B cell (primary cell): ENCODE results near the gene PGBD5. TPM values are rescaled to one million over a fixed set of nuclear protein-coding genes. Genes with fewer than 3 reads are reported as not detected.

Experiments
- ATAC-seq: fragments of 200-7000 bp; cut with Tn5 transposase; one replicate; pipeline ENCODE4 v1.10.0; 2021; ENCODE audit warnings: low read depth, mild to moderate bottlenecking, moderate number of reproducible peaks, moderate library complexity
- CTCF ChIA-PET: fragments of 350-600 bp; sonication (Branson Sonifier 250); formaldehyde crosslinking; loops from one replicate; lab custom pipeline; 2021; ENCODE audit warnings: antibody characterized with exemption, inconsistent platforms; lab: Charles Lee
- POLR2A ChIA-PET: fragments of 350-600 bp; sonication (Branson Sonifier 250); formaldehyde crosslinking; loops from one replicate; lab custom pipeline; 2021; ENCODE audit warnings: antibody characterized with exemption; lab: Charles Lee
- DNase-seq: peaks from one replicate; pipeline ENCODE4 v3.0.0; 2013
- H2AFZ ChIP-seq: 2 replicates; pipeline ENCODE4 v1.6.1; 2012; ENCODE audit warnings: mild to moderate bottlenecking, low read depth, low read length; ENCODE audit not compliant: insufficient read depth, poor library complexity, severe bottlenecking
- H3K27ac ChIP-seq, 2 donors: 1 replicate in 1 of 2; 2 replicates in 1 of 2; pipeline ENCODE4 v1.5.1; 2012 to 2013; ENCODE audit warnings: low read length in 2 of 2, mild to moderate bottlenecking in 2 of 2, moderate library complexity in 1 of 2
- H3K27me3 ChIP-seq, 4 experiments: fragments of 200-600 bp in 1 of 4; sonication (generic) in 1 of 4; replicated peaks in 1 of 4; 1 replicate in 2 of 4; 2 replicates in 2 of 4; pipeline versions ENCODE4 v1.6.1 to v1.7.0; 2013 to 2016; ENCODE audit warnings: low read length in 3 of 4, mild to moderate bottlenecking in 2 of 4, mixed read lengths in 1 of 4, moderate library complexity in 1 of 4; ENCODE audit not compliant: insufficient read depth in 4 of 4, control insufficient read depth in 3 of 4; ENCODE audit errors: control extremely low read depth in 1 of 4
- H3K36me3 ChIP-seq, 2 experiments: replicated peaks in 1 of 2; 1 replicate in 1 of 2; 2 replicates in 1 of 2; pipeline versions ENCODE4 v1.6.1 to v1.7.1; 2013; ENCODE audit warnings: low read length in 1 of 2; ENCODE audit not compliant: insufficient read depth in 2 of 2, control insufficient read depth in 1 of 2; ENCODE audit errors: control extremely low read depth in 1 of 2, extremely low read depth in 1 of 2
- H3K4me1 ChIP-seq, 2 donors: fragments of 200-600 bp in 1 of 2; sonication (generic) in 1 of 2; 1 replicate in 1 of 2; 2 replicates in 1 of 2; pipeline versions ENCODE4 v1.5.1 to v1.6.1; 2013 to 2017; ENCODE audit warnings: low read length in 2 of 2; ENCODE audit not compliant: control insufficient read depth in 2 of 2, insufficient read depth in 2 of 2
- H3K4me2 ChIP-seq: replicated peaks from 2 replicates; pipeline ENCODE3; 2012; ENCODE audit warnings: mild to moderate bottlenecking, low read depth, low read length; ENCODE audit not compliant: poor library complexity, severe bottlenecking
- H3K4me3 ChIP-seq, 5 experiments: fragments of 200-600 bp in 1 of 5; sonication (generic) in 1 of 5; 1 replicate in 3 of 5; 2 replicates in 2 of 5; pipeline versions ENCODE4 v1.5.1 to v1.7.0; 2011 to 2016; ENCODE audit warnings: low read length in 4 of 5, mild to moderate bottlenecking in 4 of 5, low read depth in 2 of 5, control low read depth in 1 of 5, moderate library complexity in 1 of 5; ENCODE audit not compliant: insufficient read depth in 1 of 5; ENCODE audit errors: control extremely low read depth in 1 of 5, extremely low read depth in 1 of 5
- H3K79me2 ChIP-seq: fragments of 200-600 bp; sonication (generic); one replicate; pipeline ENCODE4 v1.6.0; 2016; ENCODE audit warnings: low read length; ENCODE audit not compliant: control insufficient read depth, insufficient read depth
- H3K9ac ChIP-seq: fragments of 200-600 bp; sonication (generic); 2 replicates; pipeline ENCODE4 v1.6.1; 2017; ENCODE audit warnings: mild to moderate bottlenecking, low read length, moderate library complexity
- H3K9me3 ChIP-seq, 3 donors: one replicate each; pipeline versions ENCODE4 v1.6.1 to v1.7.1; 2013; ENCODE audit warnings: low read length in 2 of 3; ENCODE audit not compliant: control insufficient read depth in 2 of 3, insufficient read depth in 1 of 3; ENCODE audit errors: control extremely low read depth in 1 of 3
- H4K20me1 ChIP-seq: 2 replicates; pipeline ENCODE4 v1.6.0; 2012; ENCODE audit warnings: mild to moderate bottlenecking, low read length; ENCODE audit not compliant: insufficient read depth, control insufficient read depth, poor library complexity, severe bottlenecking
- H3K27ac Mint-ChIP-seq: one replicate; pipeline ENCODE4 v1.8.0; 2021; ENCODE audit warnings: mixed read lengths
- H3K27me3 Mint-ChIP-seq: one replicate; pipeline ENCODE4 v1.8.0; 2021; ENCODE audit warnings: mixed read lengths
- H3K4me1 Mint-ChIP-seq: one replicate; pipeline ENCODE4 v1.8.0; 2021; ENCODE audit warnings: mixed read lengths
- H3K4me3 Mint-ChIP-seq: one replicate; pipeline ENCODE4 v1.8.0; 2021; ENCODE audit warnings: mixed read lengths
- H3K9me3 Mint-ChIP-seq: one replicate; pipeline ENCODE4 v1.8.0; 2022; ENCODE audit warnings: mixed read lengths; ENCODE audit not compliant: insufficient read depth
- CTCF ChIP-seq: fragments of 200-600 bp; IDR thresholded peaks from one replicate; pipeline ENCODE4 v1.8.0; 2022; ENCODE audit warnings: antibody characterized with exemption, mild to moderate bottlenecking
- EZH2 ChIP-seq: IDR thresholded peaks from 2 replicates; pipeline ENCODE4 v1.6.1; 2012; ENCODE audit warnings: borderline replicate concordance, low read depth, mild to moderate bottlenecking, moderate library complexity, low read length; ENCODE audit not compliant: insufficient read depth, poor library complexity, severe bottlenecking
- WGBS: methylation state at CpG from one replicate; pipeline ENCODE4 v1.1.5; 2013; ENCODE audit warnings: missing lambda C conversion rate; ENCODE audit not compliant: insufficient coverage; 5-methylcytosine and 5-hydroxymethylcytosine counted together
- intact Hi-C: fragments of 100-400 bp; cut with micrococcal nuclease; formaldehyde crosslinking; loops from one replicate; pipeline ENCODE4 v1.10.0; 2022
- polyA plus RNA-seq: library from polyadenylated mRNA; depleted of rRNA; stranded (reverse); fragments of >200 nt; gene quantifications from 2 replicates; pipeline ENCODE4 v1.2.3, GENCODE V29; 2012
- total RNA-seq, 2 donors: library from RNA; stranded (reverse); fragments of 120-200 nt in 1 of 2; gene quantifications; 1 replicate in 1 of 2; 2 replicates in 1 of 2; pipeline versions ENCODE4 v1.2.3 to v1.2.4, GENCODE V29; 2013 to 2022

Gene PGBD5
- total and polyA plus RNA-seq, 2 donors (not counting 1 experiment from before 2014, with no cell fraction given), result 0.07 TPM; not detected in 1

- Histone ChIP-seq H3K9me3 (no peaks in the 10 kb centered on the region), H2AFZ (no peak overlapping the region), H3K36me3 (peaks cover 1 to 9% of the 10 kb centered on the region in 2 experiments), H4K20me1 (no peaks in the 10 kb centered on the region), H3K27ac (peak overlapping the region in 1 of 2 donors; percentile 74), H3K4me3 (peak overlapping the region in 1 of 5 experiments; percentile 59), H3K4me2 (peak overlapping the region; percentile 63), H3K79me2 (peaks cover 5% of the 10 kb centered on the region), H3K9ac (no peak overlapping the region), H3K4me1 (peaks cover 55 to 64% of the 10 kb centered on the region in 2 donors), H3K27me3 (no peaks in the 10 kb centered on the region)
- peak overlapping the region; percentile 67 for H3K4me3 Mint-ChIP-seq
- peak overlapping the region; percentile 77 for H3K27ac Mint-ChIP-seq
- peaks cover 65% of the 10 kb centered on the region for H3K4me1 Mint-ChIP-seq
- TF ChIP-seq EZH2 (no peak), CTCF (no peak)
- no peaks in the 10 kb centered on the region for H3K9me3 Mint-ChIP-seq
- intact Hi-C loops, result loop anchor here (10.0 kb wide), 1 partner anchor 208 kb away; the partner anchor contains the start of gene GALNT2
- WGBS, result 83% methylated on average over 6 of the region's 7 CpGs
- ChIA-PET POLR2A (interaction anchor here (1.3 kb wide), 1 partner anchor 29 kb away, joined by 3 read pairs; no protein-coding TSS in a partner anchor), CTCF (no interaction called here)
- no peaks in the 10 kb centered on the region for H3K27me3 Mint-ChIP-seq
- DNase-seq (no peak), ATAC-seq (no peak)
Observed at GRCh38 chr1:230273141-230273710, 152.9 kb downstream of the PGBD5 start.

GRCh38 chr1:230272557-230272956 is 153.6 kb downstream of the PGBD5 start:
- Histone ChIP-seq H3K36me3 (peaks cover 1 to 10% of the 10 kb centered on the region in 2 experiments), H3K27ac (no peak overlapping the region), H3K9ac (no peak overlapping the region), H3K4me3 (no peak overlapping the region), H3K79me2 (peaks cover 5% of the 10 kb centered on the region), H4K20me1 (no peaks in the 10 kb centered on the region), H3K4me1 (peaks cover 51 to 59% of the 10 kb centered on the region in 2 donors), H3K9me3 (no peaks in the 10 kb centered on the region), H3K4me2 (no peak overlapping the region), H3K27me3 (no peaks in the 10 kb centered on the region), H2AFZ (no peak overlapping the region)
- no peak for TF ChIP-seq EZH2
- no peak for TF ChIP-seq CTCF
- Mint-ChIP-seq H3K27ac (no peak overlapping the region), H3K4me1 (peaks cover 62% of the 10 kb centered on the region), H3K27me3 (no peaks in the 10 kb centered on the region), H3K9me3 (no peaks in the 10 kb centered on the region), H3K4me3 (no peak overlapping the region)
- no peak for DNase-seq
- ChIA-PET POLR2A (no interaction called here), CTCF (no interaction called here)
- 100% methylated on average over 4 of the region's 9 CpGs for WGBS
- intact Hi-C loops, result loop anchor here (10.0 kb wide), 1 partner anchor 208 kb away; the partner anchor contains the start of gene GALNT2
- ATAC-seq, result no peak
